NT2/D1 (cell line): ENCODE data around the gene GPR17.

Experiments used
- YY1 ChIP-seq: IDR thresholded peaks from 2 replicates; pipeline ENCODE4 v1.6.1; 2011; ENCODE audit not compliant: insufficient read length, insufficient read depth
- ZNF274 ChIP-seq: IDR thresholded peaks from 2 replicates; pipeline ENCODE4 v1.6.1; 2011; ENCODE audit warnings: mild to moderate bottlenecking, low read depth, low read length

GRCh38 chr2:127649100-127649611, 3.2 kb downstream of the GPR17 start:
- no peak for TF ChIP-seq ZNF274
- TF ChIP-seq YY1, result no peak
